ENCODE data around the gene NR3C1. TPM values are rescaled to one million over a fixed set of nuclear protein-coding genes. Genes with fewer than 3 reads are reported as not detected.

The NR3C1 gene
- total RNA-seq, 1 experiment from 2014 or later, result 31.4 TPM

- no peak overlapping the region for H3K9ac ChIP-seq (ENCODE audit: extremely low read depth, insufficient read length, low read length)
- no CpG with 5 or more reads among the region's 2 CpGs for WGBS (ENCODE audit: extremely low coverage, insufficient read length, low lambda C conversion rate)
- no peaks in the 10 kb centered on the region for H3K79me1 ChIP-seq (ENCODE audit: insufficient read depth, low read depth, low read length, poor library complexity, severe bottlenecking)
- H2BK12ac ChIP-seq (ENCODE audit: insufficient read length, low read depth, low read length), result no peak overlapping the region
- no peaks in the 10 kb centered on the region for H4K20me1 ChIP-seq (ENCODE audit: control insufficient read depth, insufficient read depth, insufficient read length)
- no peak for TF ChIP-seq CTCF (conservative IDR thresholded peaks at IDR 0.05)
- H3K14ac ChIP-seq (ENCODE audit: insufficient read depth, low read length), result no peak overlapping the region
- H3K4ac ChIP-seq (ENCODE audit: low read depth, low read length), result no peak overlapping the region
- no peak overlapping the region for H2BK20ac ChIP-seq (ENCODE audit: low read depth, low read length, poor library complexity, severe bottlenecking)
- no peak overlapping the region for H3K18ac ChIP-seq (ENCODE audit: insufficient read length, low read depth, low read length)
- no peak overlapping the region for H3K4me2 ChIP-seq (ENCODE audit: insufficient read depth, insufficient read length, low read length)
- no peak overlapping the region for H3K27ac Mint-ChIP-seq
- no peaks in the 10 kb centered on the region for H3K9me3 Mint-ChIP-seq
- no peaks in the 10 kb centered on the region for H3K79me2 ChIP-seq (ENCODE audit: insufficient read depth, low read length)
- H3T11ph ChIP-seq (ENCODE audit: low read length), result no peak overlapping the region
- no peak for DNase-seq
- H4K91ac ChIP-seq (ENCODE audit: insufficient read length, low read depth, low read length), result no peak overlapping the region
- no peak overlapping the region for H4K5ac ChIP-seq (ENCODE audit: insufficient read length, low read depth, low read length)
- H2BK5ac ChIP-seq (ENCODE audit: insufficient read length, low read length), result no peak overlapping the region
- H3K27me3 Mint-ChIP-seq (ENCODE audit: low read depth), result no peaks in the 10 kb centered on the region
- no peak overlapping the region for H3K4me3 Mint-ChIP-seq
- H3K56ac ChIP-seq (ENCODE audit: insufficient read length, low read depth, low read length), result no peak overlapping the region
- no peaks in the 10 kb centered on the region for H3K27me3 ChIP-seq (ENCODE audit: insufficient read depth, low read length)
- no peak overlapping the region for H2AK5ac ChIP-seq (ENCODE audit: insufficient read length, low read length)
- H2BK15ac ChIP-seq (ENCODE audit: low read depth, low read length), result no peak overlapping the region
- no peak overlapping the region for H3K27ac ChIP-seq (ENCODE audit: insufficient read length, low read depth, low read length)
- H4K8ac ChIP-seq (replicated peaks; ENCODE audit: insufficient read length, low read depth, low read length), result no peak overlapping the region
- peaks cover 15 to 22% (median 17%) of the 10 kb centered on the region in 3 experiments; a peak in 5 of 7 replicates for H3K36me3 Mint-ChIP-seq (ENCODE audit: insufficient read depth in 1 of 3, low read depth in 3 of 3)
- H2BK120ac ChIP-seq (ENCODE audit: low read depth, low read length, poor library complexity, severe bottlenecking), result no peak overlapping the region
- H2AFZ ChIP-seq (ENCODE audit: low read length), result no peak overlapping the region
- no peaks in the 10 kb centered on the region for H3K4me1 ChIP-seq (ENCODE audit: insufficient read depth, low read length)
- H3K9me3 ChIP-seq (ENCODE audit: control insufficient read depth, low read depth, low read length), result no peaks in the 10 kb centered on the region
- H3K4me1 Mint-ChIP-seq, result peaks cover 0 to 4% of the 10 kb centered on the region in 2 experiments; a peak in 2 of 4 replicates
- H3K23me2 ChIP-seq (ENCODE audit: insufficient read length, low read depth, low read length, poor library complexity, severe bottlenecking), result no peaks in the 10 kb centered on the region
- no peak overlapping the region for H3K23ac ChIP-seq (ENCODE audit: insufficient read length, low read depth, low read length)
These were observed 90.7 kb downstream of the NR3C1 start for GRCh38 chr5:143312822-143313221.

Measured in H9 (cell line).